ENCODE measurements around the gene TRIM26.

The TRIM26 gene

DNA sequence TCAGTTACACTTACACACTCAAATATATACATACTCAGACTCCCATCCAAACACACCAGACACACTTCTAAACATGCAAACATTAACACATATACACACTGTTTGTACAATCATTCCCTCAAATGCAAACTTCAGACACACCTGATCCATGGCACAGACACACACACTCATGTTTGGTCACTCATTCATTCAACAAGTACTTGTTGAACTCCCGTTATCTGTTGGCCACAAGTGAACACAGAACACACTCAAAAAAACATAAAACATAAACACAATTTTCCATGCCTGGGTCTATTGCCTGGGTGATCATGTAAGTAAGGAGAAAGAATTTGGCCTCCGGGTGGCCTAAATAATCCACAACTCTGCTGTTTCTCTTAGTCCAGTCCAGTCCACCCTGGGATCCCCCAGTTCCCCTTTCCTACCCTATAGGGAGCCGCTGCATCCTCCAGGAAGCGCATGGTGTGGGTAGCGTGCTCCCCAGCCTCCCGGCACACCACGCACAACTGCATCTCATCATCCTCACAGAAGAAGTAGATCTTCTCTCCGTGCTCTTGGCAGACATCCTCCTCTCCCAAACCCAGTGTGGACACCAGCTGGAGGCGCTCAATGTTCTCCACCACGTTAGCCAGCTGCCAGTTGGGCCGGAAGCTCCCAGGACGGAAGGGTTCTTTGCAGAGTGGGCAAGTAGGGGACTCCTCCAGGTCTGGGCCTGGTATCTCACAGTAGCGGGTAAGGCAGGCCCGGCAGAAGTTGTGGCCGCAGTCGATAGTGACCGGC lies 53.0 kb downstream of the TRIM26 start:
- no peaks in the 10 kb centered on the region for H3F3A ChIP-seq (ENCODE audit: insufficient read depth)
- no peaks in the 10 kb centered on the region for H3K9me3 ChIP-seq (ENCODE audit: insufficient read depth, low read length)
- no peak overlapping the region for H3K9ac ChIP-seq (ENCODE audit: low read length)
- TF ChIP-seq, protein P1, sequence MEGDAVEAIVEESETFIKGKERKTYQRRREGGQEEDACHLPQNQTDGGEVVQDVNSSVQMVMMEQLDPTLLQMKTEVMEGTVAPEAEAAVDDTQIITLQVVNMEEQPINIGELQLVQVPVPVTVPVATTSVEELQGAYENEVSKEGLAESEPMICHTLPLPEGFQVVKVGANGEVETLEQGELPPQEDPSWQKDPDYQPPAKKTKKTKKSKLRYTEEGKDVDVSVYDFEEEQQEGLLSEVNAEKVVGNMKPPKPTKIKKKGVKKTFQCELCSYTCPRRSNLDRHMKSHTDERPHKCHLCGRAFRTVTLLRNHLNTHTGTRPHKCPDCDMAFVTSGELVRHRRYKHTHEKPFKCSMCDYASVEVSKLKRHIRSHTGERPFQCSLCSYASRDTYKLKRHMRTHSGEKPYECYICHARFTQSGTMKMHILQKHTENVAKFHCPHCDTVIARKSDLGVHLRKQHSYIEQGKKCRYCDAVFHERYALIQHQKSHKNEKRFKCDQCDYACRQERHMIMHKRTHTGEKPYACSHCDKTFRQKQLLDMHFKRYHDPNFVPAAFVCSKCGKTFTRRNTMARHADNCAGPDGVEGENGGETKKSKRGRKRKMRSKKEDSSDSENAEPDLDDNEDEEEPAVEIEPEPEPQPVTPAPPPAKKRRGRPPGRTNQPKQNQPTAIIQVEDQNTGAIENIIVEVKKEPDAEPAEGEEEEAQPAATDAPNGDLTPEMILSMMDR (IDR thresholded peaks at IDR 0.05; ENCODE audit: insufficient read depth, low read length, poor library complexity, severe bottlenecking), result no peak
- no peak for TF ChIP-seq EZH2phosphoT487 (conservative IDR thresholded peaks at IDR 0.05; ENCODE audit: low read length)
- H3K4me2 ChIP-seq (ENCODE audit: low read depth, low read length, poor library complexity, severe bottlenecking), result no peak overlapping the region
- H3K4me3 ChIP-seq (ENCODE audit: insufficient read depth, low read length, poor library complexity, severe bottlenecking), result no peak overlapping the region
- H3K79me2 ChIP-seq (ENCODE audit: insufficient read depth, low read length), result no peaks in the 10 kb centered on the region
- H3K27ac ChIP-seq (ENCODE audit: low read depth, low read length), result no peak overlapping the region
- H3K36me3 ChIP-seq (ENCODE audit: low read length), result no peaks in the 10 kb centered on the region
- no peak overlapping the region for H2AFZ ChIP-seq (ENCODE audit: low read depth, low read length, severe bottlenecking)
- H3K27me3 ChIP-seq (ENCODE audit: low read length), result no peaks in the 10 kb centered on the region
- no peaks in the 10 kb centered on the region for H3K9me2 ChIP-seq (replicated peaks; ENCODE audit: insufficient read depth, low read length)
- H4K20me1 ChIP-seq (ENCODE audit: low read depth, low read length), result no peaks in the 10 kb centered on the region

DNA sequence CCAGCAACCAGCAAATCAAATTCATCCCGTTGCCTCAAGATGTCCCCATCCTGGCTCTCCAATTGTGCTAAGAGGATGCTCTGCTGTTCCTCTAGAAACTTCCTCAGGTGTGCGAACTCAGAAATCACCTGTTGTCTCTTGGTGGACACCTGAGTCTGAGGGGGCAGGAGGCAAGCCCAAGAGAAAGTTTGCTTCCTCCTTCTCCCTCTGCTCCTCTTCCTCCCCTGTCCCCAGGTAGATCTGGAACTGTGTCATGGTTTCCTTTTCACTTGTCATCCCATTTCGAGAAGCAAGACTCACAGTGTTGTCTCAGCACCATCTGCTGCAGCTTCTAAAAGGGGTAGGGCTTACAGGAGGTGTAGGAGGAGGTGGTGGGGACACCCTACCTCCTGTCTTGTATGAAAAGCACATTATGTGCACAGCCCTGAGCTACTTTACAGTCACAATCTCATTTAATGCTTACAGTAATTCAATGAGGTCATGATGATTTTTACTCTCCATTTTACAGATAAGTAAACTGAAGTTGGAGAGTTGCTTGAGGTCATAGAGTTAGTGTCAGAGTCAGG lies 54.6 kb downstream of the TRIM26 start:
- TF ChIP-seq, protein P1 (IDR thresholded peaks at IDR 0.05; ENCODE audit: insufficient read depth, low read length, poor library complexity, severe bottlenecking), result no peak
- no peak for TF ChIP-seq EZH2phosphoT487 (conservative IDR thresholded peaks at IDR 0.05; ENCODE audit: low read length)
- H3K9ac ChIP-seq (ENCODE audit: low read length), result no peak overlapping the region
- no peaks in the 10 kb centered on the region for H3K9me3 ChIP-seq (ENCODE audit: insufficient read depth, low read length)
- no peak overlapping the region for H3K4me3 ChIP-seq (ENCODE audit: insufficient read depth, low read length, poor library complexity, severe bottlenecking)
- no peak overlapping the region for H2AFZ ChIP-seq (ENCODE audit: low read depth, low read length, severe bottlenecking)
- H3K9me2 ChIP-seq (replicated peaks; ENCODE audit: insufficient read depth, low read length), result no peaks in the 10 kb centered on the region
- no peak overlapping the region for H3K4me2 ChIP-seq (ENCODE audit: low read depth, low read length, poor library complexity, severe bottlenecking)
- H3K27me3 ChIP-seq (ENCODE audit: low read length), result no peaks in the 10 kb centered on the region
- H3F3A ChIP-seq (ENCODE audit: insufficient read depth), result no peaks in the 10 kb centered on the region
- H3K79me2 ChIP-seq (ENCODE audit: insufficient read depth, low read length), result no peaks in the 10 kb centered on the region
- no peak overlapping the region for H3K27ac ChIP-seq (ENCODE audit: low read depth, low read length)
- no peaks in the 10 kb centered on the region for H4K20me1 ChIP-seq (ENCODE audit: low read depth, low read length)
- no peaks in the 10 kb centered on the region for H3K36me3 ChIP-seq (ENCODE audit: low read length)

DNA sequence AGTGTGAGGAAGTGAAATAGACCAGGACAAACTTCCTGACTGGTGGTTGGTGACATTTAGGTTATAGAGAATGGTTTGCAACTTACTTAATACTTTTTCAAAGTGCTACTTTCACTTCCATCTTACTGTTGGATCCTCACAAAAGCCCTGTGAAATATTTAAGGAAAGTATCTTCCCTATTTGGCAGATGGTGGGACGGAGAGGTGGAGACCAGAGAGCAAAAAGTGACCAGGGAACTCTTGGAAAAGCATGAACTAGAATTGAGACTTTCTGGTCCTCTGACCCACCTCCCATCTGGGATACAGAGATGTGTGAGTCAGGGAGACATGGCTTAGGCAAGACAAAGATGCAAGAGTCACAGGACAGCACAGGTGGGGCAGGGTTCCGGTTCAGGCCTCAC lies 55.2 kb downstream of the TRIM26 start:
- Histone ChIP-seq H3K9me3 (ENCODE audit: insufficient read depth, low read length) (no peaks in the 10 kb centered on the region), H3K27ac (ENCODE audit: low read depth, low read length) (no peak overlapping the region), H3K4me3 (ENCODE audit: insufficient read depth, low read length, poor library complexity, severe bottlenecking) (no peak overlapping the region), H3K9ac (ENCODE audit: low read length) (no peak overlapping the region), H3K27me3 (ENCODE audit: low read length) (no peaks in the 10 kb centered on the region), H2AFZ (ENCODE audit: low read depth, low read length, severe bottlenecking) (no peak overlapping the region), H3K36me3 (ENCODE audit: low read length) (no peaks in the 10 kb centered on the region), H4K20me1 (ENCODE audit: low read depth, low read length) (no peaks in the 10 kb centered on the region), H3K4me2 (ENCODE audit: low read depth, low read length, poor library complexity, severe bottlenecking) (no peak overlapping the region), H3K79me2 (ENCODE audit: insufficient read depth, low read length) (no peaks in the 10 kb centered on the region), H3F3A (ENCODE audit: insufficient read depth) (no peaks in the 10 kb centered on the region), H3K9me2 (replicated peaks; ENCODE audit: insufficient read depth, low read length) (no peaks in the 10 kb centered on the region)
- TF ChIP-seq EZH2phosphoT487 (conservative IDR thresholded peaks at IDR 0.05; ENCODE audit: low read length), result no peak
- TF ChIP-seq, protein P1 (IDR thresholded peaks at IDR 0.05; ENCODE audit: insufficient read depth, low read length, poor library complexity, severe bottlenecking), result no peak

Measured in SU-DHL-6 (cell line).